CD4-positive, alpha-beta T cell treated with Interleukin-2 at 100 ng/mL for 4 hours (primary cell): ENCODE results near the gene MXRA5.
"Not testable (repeated sequence)": the region's sequence is repeated elsewhere in the genome, so short reads cannot be mapped to it uniquely, and the experiment has no call there.

Experiments
- DNase-seq: peaks from one replicate; pipeline ENCODE4 v3.0.0-alpha.2; 2020; ENCODE audit warnings: low spot score

The MXRA5 gene

GRCh38 chrX:3346501-3347259 is at the start of gene MXRA5:
MXRA5 (minus strand) TSS chrX:3346652; CDS start chrX:3343833, 2,819 bp downstream.
- no peak for DNase-seq

GRCh38 chrX:3393581-3394111 is 47.2 kb upstream of the MXRA5 start:
- no peak for DNase-seq

- DNase-seq = no peak
These were observed 46.7 kb upstream of the MXRA5 start for GRCh38 chrX:3393178-3393577.

GRCh38 chrX:3388457-3388856 is 42.0 kb upstream of the MXRA5 start:
- no peak for DNase-seq

GRCh38 chrX:3384327-3384726 is 37.9 kb upstream of the MXRA5 start:
- no peak for DNase-seq

GRCh38 chrX:3380603-3381002 is 34.2 kb upstream of the MXRA5 start:
- DNase-seq = no peak

- DNase-seq = no peak
These were observed 32.7 kb upstream of the MXRA5 start for GRCh38 chrX:3379111-3379510.

- DNase-seq = no peak
These were observed 31.7 kb upstream of the MXRA5 start for GRCh38 chrX:3378156-3378555.

GRCh38 chrX:3377560-3377959 is 31.1 kb upstream of the MXRA5 start:
- DNase-seq = no peak

- DNase-seq = not testable (repeated sequence)
These were observed 29.5 kb upstream of the MXRA5 start for GRCh38 chrX:3375878-3376508.

- no peak for DNase-seq
These were observed 27.8 kb upstream of the MXRA5 start for GRCh38 chrX:3374108-3374800.

- DNase-seq = no peak
These were observed 24.7 kb upstream of the MXRA5 start for GRCh38 chrX:3371163-3371562.

- DNase-seq = no peak
These were observed 24.2 kb upstream of the MXRA5 start for GRCh38 chrX:3370656-3371055.

- DNase-seq = no peak
These were observed 16.5 kb upstream of the MXRA5 start for GRCh38 chrX:3362956-3363355.

GRCh38 chrX:3360881-3361280 is 14.4 kb upstream of the MXRA5 start:
- no peak for DNase-seq

GRCh38 chrX:3352741-3353140 is 6.3 kb upstream of the MXRA5 start:
- DNase-seq = not testable (repeated sequence)

- DNase-seq = no peak
These were observed 4.8 kb upstream of the MXRA5 start for GRCh38 chrX:3351276-3351675.

- no peak for DNase-seq
These were observed 1.7 kb upstream of the MXRA5 start for GRCh38 chrX:3348191-3348590.

- no peak for DNase-seq
These were observed 916 bp downstream of the MXRA5 start for GRCh38 chrX:3345281-3346191.

GRCh38 chrX:3343569-3343968 is 2.9 kb downstream of the MXRA5 start:
- DNase-seq = not testable (repeated sequence)

- no peak for DNase-seq
These were observed 6.4 kb downstream of the MXRA5 start for GRCh38 chrX:3340016-3340415.

GRCh38 chrX:3326681-3327080 is 19.8 kb downstream of the MXRA5 start:
- no peak for DNase-seq
